WI38 (cell line): ENCODE results near the gene RAD23B.

Source experiments
- H3K4me3 ChIP-seq: 2 replicates; pipeline ENCODE4 v1.5.1; 2011; ENCODE audit warnings: low read depth, mild to moderate bottlenecking, control low read depth, low read length
- TF ChIP-seq, protein P1 (sequence below): IDR thresholded peaks from 2 replicates; pipeline ENCODE4 v1.5.1; 2012; ENCODE audit warnings: low read depth, mild to moderate bottlenecking, control low read depth, low read length

The RAD23B gene

DNA sequence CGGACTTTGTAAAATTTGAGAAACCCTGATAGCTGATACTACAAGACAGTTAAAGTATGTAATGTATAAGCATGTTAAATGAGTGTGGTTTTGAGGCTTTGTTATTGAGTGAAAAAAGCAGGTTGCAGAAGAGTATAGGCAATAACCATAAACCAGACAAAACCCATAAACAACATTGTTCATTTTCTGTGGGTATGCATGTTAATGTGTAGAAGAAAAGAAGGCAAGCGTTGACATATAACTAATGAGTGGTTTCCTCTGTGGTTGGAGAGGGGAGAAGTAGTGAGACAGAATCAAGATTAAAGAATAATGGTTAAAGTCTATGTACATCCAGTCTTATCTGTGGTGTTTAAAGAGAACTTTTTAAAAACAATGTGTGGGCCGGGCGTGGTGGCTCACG lies 26.2 kb downstream of the RAD23B start:
- H3K4me3 ChIP-seq, result no peak overlapping the region
- TF ChIP-seq, protein P1, sequence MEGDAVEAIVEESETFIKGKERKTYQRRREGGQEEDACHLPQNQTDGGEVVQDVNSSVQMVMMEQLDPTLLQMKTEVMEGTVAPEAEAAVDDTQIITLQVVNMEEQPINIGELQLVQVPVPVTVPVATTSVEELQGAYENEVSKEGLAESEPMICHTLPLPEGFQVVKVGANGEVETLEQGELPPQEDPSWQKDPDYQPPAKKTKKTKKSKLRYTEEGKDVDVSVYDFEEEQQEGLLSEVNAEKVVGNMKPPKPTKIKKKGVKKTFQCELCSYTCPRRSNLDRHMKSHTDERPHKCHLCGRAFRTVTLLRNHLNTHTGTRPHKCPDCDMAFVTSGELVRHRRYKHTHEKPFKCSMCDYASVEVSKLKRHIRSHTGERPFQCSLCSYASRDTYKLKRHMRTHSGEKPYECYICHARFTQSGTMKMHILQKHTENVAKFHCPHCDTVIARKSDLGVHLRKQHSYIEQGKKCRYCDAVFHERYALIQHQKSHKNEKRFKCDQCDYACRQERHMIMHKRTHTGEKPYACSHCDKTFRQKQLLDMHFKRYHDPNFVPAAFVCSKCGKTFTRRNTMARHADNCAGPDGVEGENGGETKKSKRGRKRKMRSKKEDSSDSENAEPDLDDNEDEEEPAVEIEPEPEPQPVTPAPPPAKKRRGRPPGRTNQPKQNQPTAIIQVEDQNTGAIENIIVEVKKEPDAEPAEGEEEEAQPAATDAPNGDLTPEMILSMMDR, result no peak

DNA sequence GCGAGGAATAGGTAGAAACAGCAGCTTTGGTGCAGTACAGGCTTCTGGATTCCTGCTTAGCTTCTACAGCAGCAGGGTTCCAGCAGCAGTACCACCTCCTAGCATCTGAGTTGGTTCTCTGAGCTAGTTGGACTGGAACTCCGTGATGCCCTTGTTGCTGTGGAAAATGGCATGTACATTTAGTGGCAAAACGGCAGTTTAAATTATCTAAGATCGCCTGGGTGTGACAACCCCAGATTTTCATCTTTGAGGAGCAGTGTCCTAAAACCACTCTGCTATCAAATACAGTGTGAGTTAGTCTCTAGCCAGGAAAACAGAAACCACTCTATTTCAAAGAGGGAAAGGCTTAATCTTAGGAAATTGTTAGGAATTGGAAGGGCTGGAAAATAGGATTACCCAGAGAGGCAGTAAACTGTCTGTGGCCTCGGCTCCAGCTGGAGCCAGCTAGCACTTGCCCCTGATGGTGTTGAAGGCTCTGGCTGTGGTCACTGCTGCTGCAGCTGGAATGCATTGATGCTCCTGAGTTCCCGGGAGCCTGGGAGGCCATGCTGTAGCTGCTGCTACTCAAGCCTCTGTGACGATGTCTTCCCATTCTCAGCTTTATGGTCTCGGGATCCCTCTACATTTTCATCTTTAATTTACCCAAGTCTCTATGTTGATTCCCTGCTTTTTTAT lies 29.4 kb downstream of the RAD23B start:
- no peak overlapping the region for H3K4me3 ChIP-seq

DNA sequence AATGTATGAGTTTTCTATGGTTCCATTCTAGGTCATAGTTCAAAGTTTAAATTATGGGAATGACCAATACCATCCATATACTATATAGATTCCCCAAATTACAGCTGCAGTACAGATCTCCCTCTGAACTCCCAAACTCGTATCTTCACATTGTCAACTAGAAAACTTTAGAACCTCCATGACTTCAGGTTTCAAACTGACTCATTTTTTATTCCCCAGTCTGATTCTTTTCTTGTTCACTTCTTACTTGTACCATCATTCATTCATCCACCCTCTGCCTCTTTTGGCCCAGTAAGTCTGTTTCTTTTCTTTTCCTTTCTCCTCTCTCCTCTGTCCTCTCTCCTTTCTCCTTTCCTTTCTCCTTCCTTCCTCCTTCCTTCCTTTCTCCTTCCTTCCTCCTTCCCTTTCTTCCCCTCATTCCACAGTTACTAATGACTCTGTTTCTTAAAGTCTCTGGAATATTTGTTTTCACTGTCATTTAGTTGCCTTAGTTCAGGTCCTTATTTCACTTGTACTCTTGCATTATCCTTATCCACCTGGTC lies 30.5 kb downstream of the RAD23B start:
- H3K4me3 ChIP-seq, result no peak overlapping the region
- TF ChIP-seq, protein P1, result no peak

More for the DNA sequence above, 29.4 kb downstream of the RAD23B start:
- TF ChIP-seq, protein P1, result no peak

DNA sequence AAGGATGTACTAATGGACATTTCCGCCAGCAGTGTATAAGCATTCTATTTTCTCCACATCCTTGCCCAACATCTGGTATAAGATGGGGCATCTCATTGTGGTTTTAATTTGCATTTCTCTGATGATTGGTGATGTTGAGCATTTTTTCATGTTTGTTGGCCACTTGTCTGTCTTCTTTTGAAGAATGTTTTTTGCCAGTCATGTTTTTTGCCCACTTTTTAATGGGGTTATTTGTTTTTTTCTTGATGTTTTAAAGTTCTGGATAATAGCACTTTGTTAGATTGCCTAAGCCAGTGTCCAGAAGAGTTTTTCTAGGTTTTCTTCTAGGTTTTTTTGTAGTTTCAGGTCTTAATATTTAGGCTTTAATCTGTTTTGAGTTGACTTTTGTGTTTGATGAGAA lies 31.7 kb downstream of the RAD23B start:
- no peak overlapping the region for H3K4me3 ChIP-seq
- TF ChIP-seq, protein P1, result no peak

DNA sequence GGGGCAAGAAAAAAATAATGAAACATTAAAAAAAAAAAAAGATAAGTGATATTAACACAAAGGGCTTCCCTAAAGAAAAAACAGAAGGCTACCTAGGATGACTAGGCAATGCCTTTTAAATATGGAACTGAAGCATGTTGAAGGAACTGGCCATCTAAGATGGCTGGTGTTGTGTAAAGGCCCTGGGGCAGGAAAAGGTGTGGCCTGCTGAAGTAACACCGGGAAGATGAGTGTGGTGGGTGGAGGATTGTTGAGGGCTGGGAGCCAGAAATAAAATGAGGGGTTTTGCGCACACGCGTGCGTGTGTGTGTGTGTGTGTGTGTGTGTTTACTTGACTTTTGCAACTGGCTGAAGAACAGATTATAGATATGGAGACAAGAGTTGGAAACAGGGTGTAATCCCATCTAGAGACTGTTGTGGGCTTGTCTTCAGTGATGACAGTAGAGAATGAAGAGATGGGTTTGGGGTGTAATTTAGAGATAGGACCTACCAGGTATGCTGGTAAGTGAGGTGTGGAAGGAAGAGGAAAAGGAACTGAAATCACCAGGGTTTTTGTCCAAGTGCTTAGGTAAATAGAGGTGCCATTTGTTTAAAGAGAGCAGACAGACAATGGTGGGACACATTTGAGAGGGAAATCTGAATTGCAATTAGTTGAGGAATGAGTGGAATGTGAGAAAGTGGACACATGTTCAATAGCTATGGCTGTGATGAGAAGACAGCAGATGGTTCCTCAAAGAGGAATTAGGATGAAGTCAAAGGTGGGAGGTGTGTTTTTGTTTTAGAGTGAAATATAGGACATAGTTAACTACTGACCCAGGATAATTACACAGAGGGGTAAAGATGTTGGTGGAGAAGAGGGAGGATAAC lies 33.9 kb downstream of the RAD23B start:
- TF ChIP-seq, protein P1, result no peak

DNA sequence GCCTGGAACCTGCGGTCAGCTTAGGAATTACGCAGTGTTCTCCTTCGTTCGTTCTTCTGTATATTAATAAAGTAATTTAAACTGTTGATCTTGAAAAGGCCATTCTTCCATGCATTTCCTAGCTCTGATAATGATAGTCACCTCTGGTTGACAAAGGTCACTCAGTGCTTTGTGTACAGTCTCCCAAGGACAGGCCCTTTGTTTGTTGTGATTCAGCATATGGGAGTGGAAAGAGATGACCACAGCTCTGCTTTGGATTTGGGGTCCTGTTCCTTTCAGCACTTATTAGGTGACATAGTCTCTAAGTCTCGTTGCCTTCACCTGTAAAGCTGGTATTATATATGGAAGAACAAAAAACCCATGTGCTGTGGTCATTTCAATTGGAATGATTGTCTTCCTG lies 39.6 kb downstream of the RAD23B start:
- H3K4me3 ChIP-seq, result no peak overlapping the region
- TF ChIP-seq, protein P1, result no peak

More for the DNA sequence above, 33.9 kb downstream of the RAD23B start:
- H3K4me3 ChIP-seq, result no peak overlapping the region
